HepG2 (cell line): ENCODE measurements around the gene SLC25A14. TPM values are rescaled to one million over a fixed set of nuclear protein-coding genes. Genes with fewer than 3 reads are reported as not detected.

Experiments used
- ATAC-seq: fragments of 200-7000 bp; cut with Tn5 transposase; 3 replicates; pipeline ENCODE4 v1.9.1; 2020; ENCODE audit warnings: mild to moderate bottlenecking, moderate library complexity
- BruUV-seq: library from RNA; stranded (reverse); fragments of 400-500 nt; replicated peaks from 2 replicates; lab custom pipeline; 2021; lab: Mats Ljungman, UMichigan
- CTCF ChIA-PET: fragments of 300-600 bp; formaldehyde crosslinking; extraction: SDS; loops from one replicate; lab custom pipeline; 2021; ENCODE audit warnings: low total read pairs, inconsistent platforms, low intra/inter-chr PET ratio; lab: Yijun Ruan, JAX
- POLR2A ChIA-PET: fragments of 350-600 bp; sonication (Branson Sonifier 250); formaldehyde crosslinking; loops from one replicate; lab custom pipeline; 2020; ENCODE audit warnings: antibody characterized with exemption, inconsistent platforms; lab: Yijun Ruan, JAX
- DNase-seq: peaks from one replicate; pipeline ENCODE4 v3.0.0-alpha.2; 2015; ENCODE audit warnings: low spot score
- FAIRE-seq: peaks from 3 replicates; lab custom pipeline; 2011; peaks lifted over from hg19 to GRCh38; lab: Jason Lieb, UNC
- H2AFZ ChIP-seq: one replicate; pipeline ENCODE4 v1.6.1; 2011; ENCODE audit warnings: low read length, inconsistent platforms
- H3K27ac ChIP-seq: fragments of 300-600 bp; 3 replicates; pipeline ENCODE4 v1.8.0; 2011; ENCODE audit warnings: mixed run types, mild to moderate bottlenecking, mixed read lengths, low read length, inconsistent platforms; ENCODE audit not compliant: insufficient read depth; ENCODE audit errors: extremely low read length
- H3K27me3 ChIP-seq, 2 experiments: fragments of 200-600 bp in 1 of 2; 2 replicates in 1 of 2; 3 replicates in 1 of 2; pipeline versions ENCODE4 v1.6.0 to v1.8.0; 2011; ENCODE audit warnings: low read length in 2 of 2, mild to moderate bottlenecking in 2 of 2, moderate library complexity in 2 of 2, inconsistent platforms in 1 of 2; ENCODE audit not compliant: insufficient read depth in 2 of 2, control insufficient read depth in 1 of 2
- H3K36me3 ChIP-seq, 2 experiments: fragments of 200-600 bp in 1 of 2; replicated peaks in 1 of 2; 2 replicates in 1 of 2; 3 replicates in 1 of 2; pipeline versions ENCODE4 v1.5.1 to v1.8.0; 2011; ENCODE audit warnings: low read length in 2 of 2, inconsistent platforms in 1 of 2; ENCODE audit not compliant: insufficient read depth in 2 of 2, control insufficient read depth in 1 of 2
- H3K4me1 ChIP-seq: 2 replicates; pipeline ENCODE4 v1.5.1; 2012; ENCODE audit warnings: low read length, inconsistent platforms; ENCODE audit not compliant: insufficient read depth
- H3K4me2 ChIP-seq: 2 replicates; pipeline ENCODE4 v1.6.0; 2011; ENCODE audit warnings: low read depth, low read length, inconsistent platforms
- H3K4me3 ChIP-seq, 3 experiments: fragments of 200-600 bp in 1 of 3; sonication (generic), shearing (Covaris generic) in 1 of 3; replicated peaks in 1 of 3; 2 replicates each; pipeline ENCODE4 v1.5.1; 2011 to 2016; ENCODE audit warnings: low read length in 3 of 3, inconsistent platforms in 2 of 3, low read depth in 2 of 3, mild to moderate bottlenecking in 2 of 3, control low read depth in 1 of 3, mixed read lengths in 1 of 3; ENCODE audit not compliant: insufficient read depth in 1 of 3
- H3K79me2 ChIP-seq: one replicate; pipeline ENCODE4 v1.6.1; 2011; ENCODE audit warnings: low read length, inconsistent platforms; ENCODE audit not compliant: insufficient read depth
- H3K9ac ChIP-seq: 2 replicates; pipeline ENCODE4 v1.6.0; 2011; ENCODE audit warnings: mild to moderate bottlenecking, low read depth, low read length, inconsistent platforms; ENCODE audit not compliant: insufficient read depth
- H3K9me3 ChIP-seq: 2 replicates; pipeline ENCODE4 v1.5.1; 2012; ENCODE audit warnings: mild to moderate bottlenecking, low read length
- H4K20me1 ChIP-seq: 2 replicates; pipeline ENCODE4 v1.6.0; 2011; ENCODE audit warnings: inconsistent platforms, mild to moderate bottlenecking, low read length, moderate library complexity; ENCODE audit not compliant: insufficient read depth
- FOXJ3 ChIP-seq: sonication (generic); formaldehyde crosslinking; IDR thresholded peaks from 2 replicates; pipeline ENCODE4 v1.4.0; 2020; ENCODE audit warnings: missing genetic modification reagents, mild to moderate bottlenecking, borderline replicate concordance
- HNF4A ChIP-seq: sonication (generic); formaldehyde crosslinking; IDR thresholded peaks from 2 replicates; pipeline ENCODE4 v1.4.0; 2020; ENCODE audit warnings: missing genetic modification reagents
- ISL2 ChIP-seq: sonication (generic); formaldehyde crosslinking; IDR thresholded peaks from 2 replicates; pipeline ENCODE4 v1.5.0; 2020; ENCODE audit warnings: missing genetic modification reagents
- MBNL3 ChIP-seq: fragments of 250-450 bp; sonication (Bioruptor Pico); conservative IDR thresholded peaks from 2 replicates; pipeline ENCODE4 v1.8.0; 2022; ENCODE audit warnings: mild to moderate bottlenecking, inconsistent platforms
- MED8 ChIP-seq: sonication (generic); formaldehyde crosslinking; IDR thresholded peaks from 2 replicates; pipeline ENCODE4 v1.8.1; 2023; ENCODE audit warnings: mild to moderate bottlenecking, missing genetic modification reagents; ENCODE audit not compliant: insufficient replicate concordance
- REL ChIP-seq: sonication (generic); formaldehyde crosslinking; conservative IDR thresholded peaks from 2 replicates; pipeline ENCODE4 v1.8.0; 2022; ENCODE audit warnings: mild to moderate bottlenecking, missing genetic modification reagents, moderate library complexity
- RFX1 ChIP-seq: fragments of 450-650 bp; IDR thresholded peaks from 2 replicates; pipeline ENCODE4 v1.6.1; 2017
- SCMH1 ChIP-seq: sonication (generic); formaldehyde crosslinking; IDR thresholded peaks from 2 replicates; pipeline ENCODE4 v1.9.0; 2021; ENCODE audit warnings: missing genetic modification reagents, mild to moderate bottlenecking, borderline replicate concordance
- SP2 ChIP-seq: sonication (generic); formaldehyde crosslinking; IDR thresholded peaks from 2 replicates; pipeline ENCODE4 v1.5.1; 2020; ENCODE audit warnings: mild to moderate bottlenecking, missing genetic modification reagents
- ZNF276 ChIP-seq: sonication (generic); formaldehyde crosslinking; IDR thresholded peaks from 2 replicates; pipeline ENCODE4 v1.4.0; 2020; ENCODE audit warnings: mild to moderate bottlenecking, low read depth, missing genetic modification reagents
- ZNF546 ChIP-seq: sonication (generic); formaldehyde crosslinking; conservative IDR thresholded peaks from 2 replicates; pipeline ENCODE4 v1.8.1; 2023; ENCODE audit warnings: mild to moderate bottlenecking, missing genetic modification reagents
- ZNF562 ChIP-seq: sonication (generic); formaldehyde crosslinking; IDR thresholded peaks from 2 replicates; pipeline ENCODE4 v1.8.0; 2022; ENCODE audit warnings: missing genetic modification reagents, borderline replicate concordance
- ZNF761 ChIP-seq: sonication (generic); formaldehyde crosslinking; conservative IDR thresholded peaks from 2 replicates; pipeline ENCODE4 v1.4.0; 2020; ENCODE audit warnings: mild to moderate bottlenecking, missing genetic modification reagents
- ZZZ3 ChIP-seq: sonication (generic); formaldehyde crosslinking; IDR thresholded peaks from 2 replicates; pipeline ENCODE4 v1.4.0; 2020; ENCODE audit warnings: missing genetic modification reagents, mild to moderate bottlenecking, borderline replicate concordance
- WGBS: methylation state at CpG from one replicate; pipeline ENCODE4 v1.1.6; 2017; ENCODE audit warnings: low lambda C conversion rate; 5-methylcytosine and 5-hydroxymethylcytosine counted together
- in situ Hi-C: cut with HindIII; loops from 2 replicates; pipeline ENCODE4 v1.10.0; 2017; ENCODE audit warnings: low pct_unique_long_range_greater_than_20kb; ENCODE audit not compliant: extremely low pct_ligation_motif_present
- intact Hi-C: fragments of 100-400 bp; cut with micrococcal nuclease; formaldehyde crosslinking; loops from one replicate; pipeline ENCODE4 v1.10.0; 2022; ENCODE audit not compliant: unreplicated experiment
- polyA plus RNA-seq, 8 experiments: library from polyadenylated mRNA; depleted of rRNA in 3 of 8; stranded (reverse) in 7 of 8; unstranded in 1 of 8; fragments of >200 nt; fragmentation: Illumina TruSeq in 4 of 8; extraction: Trizol in 4 of 8; gene quantifications; 2 replicates each; pipeline versions ENCODE4 v1.2.1 to v1.2.3, GENCODE V29; 2011 to 2016; ENCODE audit warnings: low read depth in 4 of 8, missing spikeins in 1 of 8, mixed read lengths in 1 of 8; ENCODE audit not compliant: insufficient read depth in 1 of 8
- total RNA-seq, 5 experiments: library from RNA; depleted of rRNA; stranded (reverse); fragments of >200 nt; fragmentation: Illumina TruSeq; extraction: Trizol; gene quantifications; 2 replicates each; pipeline ENCODE4 v1.2.3, GENCODE V29; 2016; ENCODE audit warnings: low read depth in 1 of 5

SLC25A14 gene
- total and polyA plus RNA-seq, 2 of the 13 experiments (the other 11 are each of a cell fraction or from before 2014, with no cell fraction given) = 14.0 to 15.6 TPM

- peak overlapping the region; percentile 1 for H2AFZ ChIP-seq
- H4K20me1 ChIP-seq = no peaks in the 10 kb centered on the region
- intact Hi-C loops = no loop called here
- DNase-seq (no peak), ATAC-seq (peak; percentile 90), FAIRE-seq (no peak)
- H3K4me2 ChIP-seq = peak overlapping the region; percentile 15; the same call in 1 of the 2 replicates
- H3K4me1 ChIP-seq = peaks cover 14% of the 10 kb centered on the region
- no peaks in the 10 kb centered on the region for H3K9me3 ChIP-seq
- ChIA-PET CTCF (no interaction called here), POLR2A (no interaction called here)
- H3K9ac ChIP-seq = no peak overlapping the region
- TF ChIP-seq HNF4A (CRISPR knock-in tag) (peak; percentile 14; the same call in 1 of the 2 replicates), ZNF562 (CRISPR knock-in tag) (no peak)
- BruUV-seq = no TSS peak
- H3K27me3 ChIP-seq = no peaks in the 10 kb centered on the region
- in situ Hi-C loops = no loop called here
- H3K4me3 ChIP-seq = no peak overlapping the region
- H3K79me2 ChIP-seq = no peaks in the 10 kb centered on the region
- H3K36me3 ChIP-seq = no peaks in the 10 kb centered on the region
- WGBS = 45% methylated on average over 2 of the region's 5 CpGs
- no peak overlapping the region for H3K27ac ChIP-seq
Measured at GRCh38 chrX:130295519-130296296, 44.0 kb upstream of the SLC25A14 start.

GRCh38 chrX:130296297-130296678, 43.4 kb upstream of the SLC25A14 start:
- no peak for TF ChIP-seq MED8
- no peak for TF ChIP-seq SCMH1 (CRISPR knock-in tag)
- TF ChIP-seq SP2 = no peak
- no peak for TF ChIP-seq ZNF546
- no peak for TF ChIP-seq ISL2 (CRISPR knock-in tag)
- no peak for TF ChIP-seq ZZZ3
- TF ChIP-seq ZNF276 = no peak
- TF ChIP-seq ZNF761 (CRISPR knock-in tag) = no peak
- no peak for TF ChIP-seq RFX1
- no peak for TF ChIP-seq MBNL3 (CRISPR knock-in tag)
- no peak for TF ChIP-seq REL (CRISPR knock-in tag)
- TF ChIP-seq FOXJ3 (CRISPR knock-in tag) = no peak
- BruUV-seq = no TSS peak
- Histone ChIP-seq H3K4me2 (peak overlapping the region; percentile 12; the same call in 1 of the 2 replicates), H3K27me3 (no peaks in the 10 kb centered on the region), H3K9me3 (no peaks in the 10 kb centered on the region), H3K36me3 (no peaks in the 10 kb centered on the region), H3K9ac (no peak overlapping the region), H3K79me2 (no peaks in the 10 kb centered on the region), H4K20me1 (no peaks in the 10 kb centered on the region), H2AFZ (no peak overlapping the region), H3K4me1 (peaks cover 14% of the 10 kb centered on the region), H3K4me3 (no peak overlapping the region), H3K27ac (no peak overlapping the region)
- CTCF ChIA-PET = no interaction called here
- ATAC-seq (no peak; the same call in 2 of the 3 replicates), DNase-seq (no peak), FAIRE-seq (no peak)
- in situ Hi-C loops = no loop called here
- 12% methylated on average over 3 of the region's 3 CpGs for WGBS
- intact Hi-C loops = no loop called here
- POLR2A ChIA-PET = no interaction called here
